Measurements from ENCODE around the gene CLMP. TPM values are rescaled to one million over a fixed set of nuclear protein-coding genes. Genes with fewer than 3 reads are reported as not detected.

CLMP gene
- total RNA-seq, 1 donor from 2014 or later = 24.2 TPM

- H3K9me3 Mint-ChIP-seq (ENCODE audit: unreplicated experiment) = peaks cover 3% of the 10 kb centered on the region
- H3K27ac Mint-ChIP-seq (ENCODE audit: unreplicated experiment) = peak overlapping the region; percentile 83
- H3K4me3 Mint-ChIP-seq (ENCODE audit: unreplicated experiment) = no peak overlapping the region
- TF ChIP-seq CTCF (IDR thresholded peaks at IDR 0.05; ENCODE audit: partially characterized antibody, unreplicated experiment) = no peak
- H3K27me3 Mint-ChIP-seq (ENCODE audit: unreplicated experiment) = peaks cover 4% of the 10 kb centered on the region
- no peak for DNase-seq
- H3K4me1 Mint-ChIP-seq (ENCODE audit: low read depth, unreplicated experiment) = peaks cover 20% of the 10 kb centered on the region
- peaks cover 3% of the 10 kb centered on the region for H3K36me3 Mint-ChIP-seq (ENCODE audit: unreplicated experiment)
Observed at GRCh38 chr11:123227763-123228495, 32.9 kb upstream of the CLMP start.

GRCh38 chr11:123221584-123221983 lies 26.5 kb upstream of the CLMP start:
- TF ChIP-seq CTCF (IDR thresholded peaks at IDR 0.05; ENCODE audit: partially characterized antibody, unreplicated experiment) = no peak
- Mint-ChIP-seq H3K4me1 (ENCODE audit: low read depth, unreplicated experiment) (peaks cover 3% of the 10 kb centered on the region), H3K4me3 (ENCODE audit: unreplicated experiment) (no peak overlapping the region), H3K27me3 (ENCODE audit: unreplicated experiment) (no peaks in the 10 kb centered on the region), H3K36me3 (ENCODE audit: unreplicated experiment) (peaks cover 4% of the 10 kb centered on the region), H3K27ac (ENCODE audit: unreplicated experiment) (no peak overlapping the region), H3K9me3 (ENCODE audit: unreplicated experiment) (peaks cover 8% of the 10 kb centered on the region)
- DNase-seq = no peak

- Mint-ChIP-seq H3K27me3 (ENCODE audit: unreplicated experiment) (no peaks in the 10 kb centered on the region), H3K27ac (ENCODE audit: unreplicated experiment) (no peak overlapping the region), H3K36me3 (ENCODE audit: unreplicated experiment) (peaks cover 4% of the 10 kb centered on the region), H3K4me3 (ENCODE audit: unreplicated experiment) (no peak overlapping the region), H3K4me1 (ENCODE audit: low read depth, unreplicated experiment) (peaks cover 2% of the 10 kb centered on the region), H3K9me3 (ENCODE audit: unreplicated experiment) (peaks cover 8% of the 10 kb centered on the region)
- DNase-seq = no peak
- no peak for TF ChIP-seq CTCF (IDR thresholded peaks at IDR 0.05; ENCODE audit: partially characterized antibody, unreplicated experiment)
Observed at GRCh38 chr11:123221096-123221561, 26.1 kb upstream of the CLMP start.

GRCh38 chr11:123219066-123219690 lies 24.1 kb upstream of the CLMP start:
- H3K9me3 Mint-ChIP-seq (ENCODE audit: unreplicated experiment) = peaks cover 8% of the 10 kb centered on the region
- no peak for TF ChIP-seq CTCF (IDR thresholded peaks at IDR 0.05; ENCODE audit: partially characterized antibody, unreplicated experiment)
- no peak overlapping the region for H3K4me3 Mint-ChIP-seq (ENCODE audit: unreplicated experiment)
- peaks cover 4% of the 10 kb centered on the region for H3K36me3 Mint-ChIP-seq (ENCODE audit: unreplicated experiment)
- no peak for DNase-seq
- no peaks in the 10 kb centered on the region for H3K27me3 Mint-ChIP-seq (ENCODE audit: unreplicated experiment)
- no peaks in the 10 kb centered on the region for H3K4me1 Mint-ChIP-seq (ENCODE audit: low read depth, unreplicated experiment)
- no peak overlapping the region for H3K27ac Mint-ChIP-seq (ENCODE audit: unreplicated experiment)

- no peak overlapping the region for H3K4me3 Mint-ChIP-seq (ENCODE audit: unreplicated experiment)
- H3K9me3 Mint-ChIP-seq (ENCODE audit: unreplicated experiment) = peaks cover 8% of the 10 kb centered on the region
- DNase-seq = no peak
- H3K27me3 Mint-ChIP-seq (ENCODE audit: unreplicated experiment) = no peaks in the 10 kb centered on the region
- H3K4me1 Mint-ChIP-seq (ENCODE audit: low read depth, unreplicated experiment) = no peaks in the 10 kb centered on the region
- no peak overlapping the region for H3K27ac Mint-ChIP-seq (ENCODE audit: unreplicated experiment)
- TF ChIP-seq CTCF (IDR thresholded peaks at IDR 0.05; ENCODE audit: partially characterized antibody, unreplicated experiment) = no peak
- H3K36me3 Mint-ChIP-seq (ENCODE audit: unreplicated experiment) = peaks cover 4% of the 10 kb centered on the region
Observed at GRCh38 chr11:123218451-123218850, 23.4 kb upstream of the CLMP start.

Data from glutamatergic neuron (in vitro differentiated cells).